GM18507 (cell line): Measurements from ENCODE around the gene GRIK2.

Source experiments
- DNase-seq: peaks from one replicate; pipeline ENCODE4 v3.0.0; 2011; ENCODE audit warnings: low read depth; ENCODE audit not compliant: insufficient read length; ENCODE audit errors: extremely low spot score
- FAIRE-seq: peaks from 2 replicates; lab custom pipeline; 2011; peaks lifted over from hg19 to GRCh38; lab: Jason Lieb, UNC

The GRIK2 gene

DNA sequence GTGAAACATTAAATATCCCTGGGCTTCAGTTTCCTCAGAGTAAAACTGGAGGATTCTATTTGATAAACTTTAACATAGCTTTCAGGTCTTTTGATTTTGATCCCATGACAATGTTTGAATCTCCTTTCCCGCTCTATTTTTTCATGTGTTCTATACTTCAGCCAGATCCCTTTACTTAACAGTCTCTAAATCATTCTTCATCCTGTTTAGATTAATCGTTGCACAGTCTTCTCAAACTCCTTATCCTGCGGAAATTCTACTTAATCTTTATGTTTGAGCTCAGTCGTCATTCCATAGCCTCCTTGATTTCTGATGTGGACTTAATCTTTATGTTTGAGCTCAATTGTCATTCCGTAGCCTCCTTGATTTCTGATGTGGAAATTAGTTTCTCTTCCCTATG is 57.4 kb downstream of the GRIK2 start:
- DNase-seq (no peak), FAIRE-seq (no peak)

DNA sequence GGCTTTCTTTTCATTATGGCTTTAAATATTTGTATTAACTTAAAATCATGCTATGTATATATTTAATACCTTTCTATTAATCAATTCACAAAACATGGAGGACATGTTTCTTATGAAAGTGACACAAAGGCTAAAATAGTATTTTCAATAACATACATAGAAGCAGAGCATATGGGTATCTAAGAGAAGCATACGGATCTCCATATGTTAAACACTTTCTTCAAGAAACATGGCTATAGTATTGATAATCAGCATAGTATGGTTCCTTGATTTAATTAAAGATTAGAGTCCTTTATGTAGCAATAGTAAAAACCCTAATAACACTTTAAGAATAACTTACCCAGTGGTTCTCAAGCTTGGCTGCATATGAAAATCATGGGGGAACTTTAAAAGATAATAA is 58.5 kb downstream of the GRIK2 start:
- no peak for DNase-seq
- FAIRE-seq: no peak

DNA sequence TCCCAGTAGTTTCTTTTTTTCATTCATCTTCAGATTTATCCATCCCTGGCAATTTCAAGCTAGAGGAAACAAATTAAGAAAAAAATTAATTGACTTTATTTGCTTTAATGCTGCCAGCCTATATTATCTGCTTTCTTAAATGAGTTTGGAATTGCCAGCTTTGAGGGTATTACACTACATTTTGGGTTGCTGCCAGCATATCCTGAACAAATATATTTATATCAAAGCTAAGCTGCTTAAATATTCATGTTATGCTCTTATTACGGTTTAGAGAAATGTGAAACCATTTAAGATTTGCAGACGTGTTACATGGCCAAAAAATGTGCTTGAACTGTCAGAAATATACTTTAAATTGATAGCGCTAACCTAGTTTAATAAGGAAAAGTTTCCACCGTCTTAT is 59.7 kb downstream of the GRIK2 start:
- DNase-seq (no peak), FAIRE-seq (no peak)

DNA sequence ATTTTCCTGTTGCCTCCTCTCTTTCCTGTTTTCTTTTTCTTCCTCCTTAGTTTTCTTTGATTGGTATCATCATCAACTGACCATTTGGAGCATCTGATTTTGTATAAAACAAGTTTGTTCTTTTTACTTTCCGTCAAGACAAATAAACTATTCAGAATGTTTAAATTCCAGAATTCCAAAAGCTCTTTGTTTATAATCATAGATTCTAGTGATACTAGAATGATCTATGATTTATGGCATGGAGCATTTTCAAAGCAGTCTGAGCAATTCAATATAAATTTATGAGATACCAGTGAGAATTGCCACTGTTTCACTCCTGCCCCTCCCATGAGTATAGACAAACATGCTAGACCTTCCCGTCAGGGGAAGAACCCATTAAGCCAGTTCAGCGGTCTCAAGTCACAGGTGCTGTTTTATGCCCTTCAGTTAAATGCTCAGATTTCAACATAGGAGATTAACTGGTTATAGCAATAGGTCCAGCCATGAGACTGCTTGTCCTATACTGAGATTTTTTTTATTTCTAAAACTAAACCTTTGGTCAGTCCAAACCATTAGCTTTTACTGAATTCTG is 60.7 kb downstream of the GRIK2 start:
- no peak for FAIRE-seq
- DNase-seq: no peak

DNA sequence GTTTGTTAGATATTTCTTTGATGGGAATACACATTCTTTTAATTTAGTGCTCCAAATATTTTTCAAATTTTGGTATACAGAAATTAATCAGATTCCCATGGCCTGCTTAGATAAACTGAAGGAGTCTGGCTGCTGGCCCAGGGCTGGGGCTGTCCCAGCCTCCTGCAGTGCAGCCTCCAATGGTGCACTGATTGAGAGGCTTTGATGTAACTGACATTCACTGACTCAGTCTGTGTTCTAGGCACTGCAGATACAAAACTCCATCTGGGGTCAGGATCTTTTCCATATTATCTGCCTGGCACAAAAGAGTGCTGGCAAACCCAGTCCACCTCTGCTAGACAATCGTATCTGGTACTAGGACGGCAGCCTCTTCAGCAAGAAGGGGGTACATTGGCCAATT is 64.8 kb downstream of the GRIK2 start:
- no peak for FAIRE-seq
- DNase-seq: no peak

DNA sequence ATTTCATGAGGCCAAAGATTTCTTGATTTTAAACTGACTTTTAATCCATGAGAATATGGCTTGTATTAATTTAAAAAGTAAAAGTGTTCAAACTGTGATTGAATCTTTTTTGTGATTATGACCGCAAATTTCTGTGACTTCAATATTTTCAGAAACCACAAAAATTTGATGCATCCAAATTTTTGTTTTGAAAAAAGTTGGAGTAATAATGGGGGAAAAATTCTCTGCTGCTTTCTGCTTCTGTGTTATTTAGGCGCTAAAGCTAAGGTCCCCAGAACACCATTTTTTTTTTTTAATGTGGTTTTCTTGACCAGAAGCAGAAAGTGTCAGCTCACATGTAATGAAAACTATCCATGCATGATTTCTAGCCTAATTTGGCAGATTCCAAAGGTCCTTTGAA is 65.3 kb downstream of the GRIK2 start:
- FAIRE-seq (no peak), DNase-seq (no peak)

DNA sequence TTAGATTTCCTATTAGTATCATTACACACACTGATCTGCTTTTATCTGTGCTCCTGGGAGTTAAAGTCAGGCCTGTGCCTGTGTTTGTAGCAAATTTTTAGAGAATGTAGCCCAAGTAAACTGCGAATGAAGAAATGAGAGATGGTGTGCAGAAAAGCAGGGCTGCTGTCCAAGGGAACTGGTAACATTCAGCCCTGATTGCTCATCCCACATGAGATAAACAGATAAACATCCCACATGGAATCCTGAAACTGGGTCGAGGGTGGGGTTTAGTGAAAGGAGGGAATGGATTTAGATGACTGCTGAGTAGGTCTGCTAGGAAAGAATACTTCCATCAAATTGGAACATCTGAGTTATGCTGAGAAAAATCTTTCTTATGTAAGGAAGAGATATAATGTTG is 69.1 kb downstream of the GRIK2 start:
- FAIRE-seq: no peak
- no peak for DNase-seq

DNA sequence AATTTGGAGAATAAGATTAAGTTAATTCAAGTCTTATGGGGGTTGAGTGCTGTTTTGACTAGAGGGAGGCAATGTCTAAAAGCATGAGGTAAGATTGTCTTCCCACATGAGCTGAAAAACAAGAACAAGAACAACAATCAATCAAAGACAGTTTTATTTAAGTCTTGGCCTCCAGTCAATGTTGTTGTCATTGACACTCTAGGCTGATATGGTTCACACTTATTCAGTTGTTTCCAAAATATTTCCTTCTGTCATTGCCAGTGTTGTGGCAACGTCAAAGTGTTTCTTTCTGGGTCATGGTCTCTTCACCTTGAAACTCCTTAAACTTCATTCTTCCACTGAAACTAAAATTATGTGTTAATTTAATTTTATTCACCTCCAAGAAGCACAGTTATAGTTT is 72.4 kb downstream of the GRIK2 start:
- DNase-seq (no peak), FAIRE-seq (no peak)

DNA sequence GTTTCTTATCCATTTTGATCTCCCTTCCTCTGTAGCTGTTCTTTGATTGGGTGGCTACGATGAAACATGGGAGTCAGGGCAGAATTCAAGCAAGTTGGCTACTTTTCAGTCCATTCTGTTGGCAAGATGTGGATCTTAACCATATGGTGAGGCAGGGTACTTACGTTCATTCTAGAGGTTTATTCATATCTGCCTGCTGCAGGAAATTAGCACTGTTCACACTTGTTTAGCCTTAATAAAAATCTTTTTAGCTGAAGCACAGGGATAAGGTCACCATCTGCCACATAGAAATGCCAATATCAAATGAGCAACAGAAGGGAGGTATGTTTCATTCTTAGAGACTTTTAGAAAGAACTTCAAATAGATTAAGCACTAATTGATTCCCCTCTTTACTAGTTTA is 83.9 kb downstream of the GRIK2 start:
- FAIRE-seq (no peak), DNase-seq (no peak)

DNA sequence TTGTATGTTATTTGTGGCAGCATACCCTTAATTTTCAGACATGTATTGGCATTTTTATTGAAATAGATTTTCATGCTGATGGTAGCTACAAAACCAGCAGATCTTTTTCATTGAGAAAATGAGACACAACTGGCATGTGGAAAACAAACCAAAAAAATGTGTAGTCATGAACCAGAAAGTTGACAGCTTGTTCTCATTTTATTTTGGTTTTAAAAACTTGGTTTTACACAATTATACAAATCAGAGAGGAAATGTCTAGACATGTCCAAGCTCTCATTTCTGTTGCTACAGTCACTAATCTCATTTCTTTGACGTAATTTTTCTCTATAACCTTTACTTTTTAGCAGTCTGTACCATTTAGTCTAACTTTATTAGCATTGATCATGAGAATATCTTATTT is 85.4 kb downstream of the GRIK2 start:
- no peak for DNase-seq
- no peak for FAIRE-seq

DNA sequence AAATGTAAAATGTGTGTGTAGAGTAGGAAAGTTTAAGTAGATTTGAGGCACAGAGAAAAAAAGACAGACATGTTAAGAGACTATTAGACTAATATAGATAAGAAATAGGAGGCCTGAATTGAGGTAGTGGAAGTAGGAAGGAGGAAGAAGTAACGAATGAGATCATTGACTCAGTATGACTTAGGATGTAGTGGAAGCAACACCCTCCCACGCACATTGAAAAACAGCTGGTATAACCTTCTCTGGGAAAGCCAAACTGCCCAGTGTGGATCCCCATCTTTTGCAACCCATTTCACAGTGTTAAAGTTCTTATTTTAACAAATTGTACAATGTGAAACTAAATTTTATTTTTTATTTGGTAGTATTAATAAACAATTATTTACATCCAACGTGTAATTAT is 89.1 kb downstream of the GRIK2 start:
- FAIRE-seq (no peak), DNase-seq (no peak)

DNA sequence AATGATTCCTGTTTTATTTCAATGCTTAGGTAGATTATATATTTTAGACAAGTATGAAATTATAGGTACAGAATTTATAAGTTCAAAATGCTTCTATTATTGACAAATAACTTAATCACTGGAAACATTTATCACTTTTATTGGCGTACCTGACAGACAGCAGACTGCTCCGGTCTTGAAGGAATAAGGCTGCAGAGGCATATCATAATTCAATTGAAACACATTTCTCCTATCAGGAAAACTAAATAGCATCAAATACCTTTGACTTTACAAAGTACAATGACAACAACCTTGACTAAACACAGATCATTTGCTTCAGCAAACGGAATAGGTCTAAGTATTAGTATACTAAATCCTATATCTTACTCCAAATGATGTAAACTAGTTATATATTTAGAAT is 91.3 kb downstream of the GRIK2 start:
- FAIRE-seq: no peak
- DNase-seq: no peak

DNA sequence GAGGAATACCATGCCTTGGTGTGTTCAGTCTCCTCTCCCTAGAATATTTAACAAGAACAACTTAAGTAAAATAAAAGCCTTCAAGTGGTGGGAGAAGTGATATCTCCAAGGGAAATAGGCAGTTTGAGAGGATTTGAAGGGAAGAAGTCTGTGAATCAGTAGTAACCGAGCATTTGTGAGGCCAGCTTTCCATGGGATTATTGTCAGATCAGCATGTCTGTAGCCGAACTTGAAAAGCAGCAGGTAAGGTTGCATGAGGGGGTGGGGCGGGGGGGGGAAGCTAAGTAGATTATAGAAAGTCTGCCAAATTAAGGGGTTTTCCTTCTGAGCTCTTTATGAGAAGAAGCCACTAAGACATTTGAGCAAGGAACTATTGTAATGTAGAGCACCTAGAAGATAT is 92.6 kb downstream of the GRIK2 start:
- no peak for DNase-seq
- FAIRE-seq: no peak

DNA sequence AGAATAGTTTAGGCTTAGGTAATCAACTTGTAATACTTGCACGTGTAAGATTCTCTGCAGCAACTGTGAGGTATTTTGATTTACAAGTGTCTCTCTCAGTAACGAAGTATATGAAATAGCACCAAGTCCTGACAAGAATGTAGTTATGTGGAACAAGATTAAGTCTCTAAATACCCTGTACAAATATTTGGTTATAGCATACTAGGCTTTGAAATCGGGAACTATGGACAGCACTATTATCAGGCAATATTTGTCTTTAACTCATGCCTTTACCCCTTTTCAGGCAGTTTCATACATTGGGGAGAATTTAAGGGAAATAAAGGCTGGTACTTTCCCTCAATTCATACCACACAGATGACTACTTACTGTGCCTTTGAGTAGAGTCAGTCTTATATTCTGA is 93.2 kb downstream of the GRIK2 start:
- DNase-seq (no peak), FAIRE-seq (no peak)

DNA sequence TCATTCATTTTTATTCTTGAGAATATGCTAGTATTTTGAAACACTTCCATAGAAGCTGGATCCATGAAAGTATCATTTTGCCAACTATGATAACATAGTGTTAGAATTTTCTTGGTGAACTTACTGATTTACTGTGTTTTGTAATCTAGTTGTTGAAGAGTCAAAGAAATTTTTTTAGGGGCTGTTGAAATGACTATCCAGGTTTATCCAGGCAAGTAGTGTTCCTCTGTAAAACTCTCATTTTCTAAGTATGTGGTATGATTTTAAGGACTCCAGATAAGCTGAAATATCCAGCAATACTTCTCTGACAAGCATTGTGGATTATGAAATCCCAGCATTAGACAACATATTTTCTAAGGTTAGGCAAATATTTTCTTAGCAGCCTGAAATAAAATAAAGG is 95.9 kb downstream of the GRIK2 start:
- FAIRE-seq: no peak

DNA sequence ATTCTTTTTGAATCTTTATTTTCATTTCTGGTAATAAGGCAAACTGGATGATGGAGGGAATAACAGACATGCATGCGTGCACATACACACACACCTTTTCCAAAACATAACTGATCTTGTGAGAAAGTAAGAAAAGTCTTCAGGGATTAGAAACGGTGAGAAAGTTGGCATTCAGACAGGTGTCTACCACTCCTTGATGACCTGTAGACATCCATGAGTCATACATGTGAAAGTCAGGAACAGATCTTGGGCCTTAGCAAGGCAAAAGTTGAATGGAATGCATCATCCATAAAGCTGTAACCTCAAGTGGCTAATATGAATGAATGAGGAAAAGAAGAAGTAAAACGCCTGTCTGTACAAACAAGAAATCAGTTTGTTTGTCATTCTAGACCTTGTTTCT is 97.3 kb downstream of the GRIK2 start:
- DNase-seq (no peak), FAIRE-seq (no peak)

More for the DNA sequence above, 95.9 kb downstream of the GRIK2 start:
- no peak for DNase-seq

DNA sequence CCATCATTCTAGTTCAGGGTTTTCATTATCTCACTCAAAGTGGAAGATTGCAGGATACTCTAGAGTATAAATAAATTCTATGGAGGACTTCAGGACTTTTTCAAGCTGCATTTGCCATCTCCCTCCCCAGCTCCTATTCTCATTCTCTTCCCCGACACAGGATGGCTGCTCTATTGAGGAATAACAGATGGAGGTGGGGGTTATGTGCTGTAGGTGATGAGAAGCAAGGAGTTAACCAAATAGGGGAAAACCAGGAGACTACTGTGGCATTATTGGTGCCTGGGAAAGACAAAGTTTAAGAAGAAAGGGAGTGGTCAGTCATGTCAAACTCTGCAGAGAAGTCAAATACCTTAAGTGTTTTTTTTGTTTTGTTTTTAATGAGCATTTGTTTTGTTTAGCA is 109.3 kb downstream of the GRIK2 start:
- FAIRE-seq: no peak
- DNase-seq: no peak

DNA sequence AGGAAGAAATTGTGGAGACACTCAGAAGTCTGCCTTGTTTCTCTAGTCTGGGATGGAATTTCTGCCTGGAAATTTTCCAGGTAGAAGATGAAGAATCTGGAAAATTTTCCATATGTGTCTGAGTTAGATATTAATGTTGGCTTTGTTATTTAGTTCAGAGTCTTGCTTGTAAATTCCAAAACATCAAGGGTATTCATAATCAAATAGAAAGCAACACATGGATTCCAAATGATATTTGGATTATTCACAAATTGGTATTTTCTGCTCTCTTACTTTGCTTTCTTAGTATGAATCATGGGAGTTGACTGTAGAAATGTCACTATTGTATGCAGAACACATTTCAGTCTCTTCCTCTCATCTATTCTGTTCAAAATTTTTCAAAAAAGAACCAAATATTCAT is 116.0 kb downstream of the GRIK2 start:
- FAIRE-seq: no peak

DNA sequence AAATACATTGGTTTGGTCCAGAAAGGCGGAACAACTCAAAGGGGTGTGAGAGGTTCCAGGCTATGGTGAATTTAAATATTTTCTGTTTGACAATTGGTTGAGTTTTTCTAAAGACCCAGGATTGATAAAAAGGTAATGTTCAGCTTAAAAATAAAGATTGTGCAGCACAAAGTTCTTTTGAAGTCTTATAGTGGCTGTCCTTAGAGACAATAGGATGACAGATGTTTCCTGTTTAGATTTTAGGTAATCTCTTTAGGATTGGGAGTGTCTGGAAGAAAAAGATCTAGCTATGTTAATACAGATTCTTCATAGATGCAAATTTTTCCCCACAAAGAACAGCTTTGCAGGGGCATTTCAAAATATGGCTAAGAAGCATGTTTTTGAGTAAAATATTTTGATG is 119.7 kb downstream of the GRIK2 start:
- FAIRE-seq (no peak), DNase-seq (no peak)

More for the DNA sequence above, 116.0 kb downstream of the GRIK2 start:
- no peak for DNase-seq

DNA sequence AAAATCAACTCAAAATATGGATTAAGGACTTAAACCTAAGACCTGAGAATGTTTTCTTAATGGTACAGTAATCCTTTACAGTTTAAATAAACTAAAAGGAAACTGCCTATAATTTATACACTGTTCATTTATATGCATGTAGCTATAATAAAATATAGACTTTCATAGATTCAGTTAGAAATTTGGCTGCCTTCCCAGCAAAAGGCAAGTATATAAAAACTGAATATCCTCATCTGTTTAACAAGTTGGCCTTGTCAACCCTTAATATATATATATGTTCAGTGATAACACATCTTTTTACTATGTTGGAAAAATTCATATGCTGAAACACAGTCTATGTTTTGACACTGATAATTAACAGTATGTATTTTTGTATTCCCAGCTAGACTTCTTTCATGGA is 123.1 kb downstream of the GRIK2 start:
- DNase-seq (no peak), FAIRE-seq (no peak)

DNA sequence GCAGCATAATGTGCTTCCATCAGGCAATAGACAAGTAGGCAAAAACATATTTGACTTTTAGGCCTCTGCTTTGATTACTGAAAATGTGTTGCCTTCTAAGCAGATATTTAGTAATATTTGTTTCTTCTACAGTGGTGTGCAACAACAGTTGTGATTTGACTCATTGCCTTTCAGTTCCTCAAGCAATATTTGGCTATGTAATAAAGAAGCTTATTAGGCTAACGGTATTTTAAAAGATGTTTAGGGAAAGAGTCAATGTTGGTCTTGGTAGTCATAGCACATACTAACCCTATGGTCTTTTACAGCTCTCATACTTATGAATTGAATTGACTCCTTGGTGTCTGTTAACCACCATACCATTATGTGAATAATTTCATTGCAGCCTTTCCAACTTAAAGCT is 124.1 kb downstream of the GRIK2 start:
- FAIRE-seq (no peak), DNase-seq (no peak)

DNA sequence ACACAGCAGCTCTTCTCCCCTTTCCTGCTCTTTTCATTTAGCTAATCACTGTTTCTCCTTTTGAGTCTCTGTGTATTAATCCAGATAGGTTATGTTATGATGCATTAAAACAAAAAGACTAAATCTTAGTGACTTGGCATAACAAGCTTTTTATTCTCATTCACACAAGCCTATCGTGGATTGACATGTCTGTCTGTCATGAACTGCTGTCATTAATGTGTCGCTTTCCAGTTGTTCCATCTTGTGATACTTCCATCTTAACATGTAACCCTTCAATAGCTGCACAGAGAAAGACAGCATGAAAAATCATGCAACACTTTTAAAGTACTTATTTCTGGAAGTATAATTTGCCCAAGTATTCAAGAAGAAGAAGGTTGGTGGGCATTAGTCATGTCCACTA is 128.7 kb downstream of the GRIK2 start:
- DNase-seq (no peak), FAIRE-seq (no peak)
